ENCODE data around the gene NELL2. TPM values are rescaled to one million over a fixed set of nuclear protein-coding genes. Genes with fewer than 3 reads are reported as not detected.

The NELL2 gene
- total RNA-seq, 5 donors from 2014 or later (not counting 1 experiment from before 2014, with no cell fraction given) = 154 to 212 (median 169) TPM

DNA sequence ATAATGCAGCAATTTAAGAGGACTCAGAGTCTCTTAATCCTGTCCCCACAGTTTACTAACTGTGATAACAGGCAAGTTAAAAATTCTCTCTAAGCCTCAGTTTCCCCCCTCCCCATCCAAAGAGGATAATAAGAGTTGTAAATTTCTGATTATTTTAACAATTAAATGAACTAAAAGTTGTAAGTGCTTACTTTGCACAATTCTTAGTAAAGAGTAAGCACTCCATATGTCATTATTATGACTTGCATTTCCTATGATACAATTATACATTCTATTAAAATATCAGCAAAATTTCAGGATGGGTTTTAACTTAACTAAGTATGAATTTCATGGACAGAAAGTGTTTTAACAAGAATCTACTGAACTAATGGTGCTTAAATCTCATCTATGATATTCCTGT lies 80.1 kb downstream of the NELL2 start:
- ChIA-PET POLR2A (no interaction called here), CTCF (no interaction called here)
- peaks cover 17 to 35% (median 32%) of the 10 kb centered on the region in 3 donors for H3K4me1 Mint-ChIP-seq
- no peaks in the 10 kb centered on the region for H3K27me3 ChIP-seq (replicated peaks in 1 of 2; ENCODE audit: control insufficient read depth in 2 of 2, extremely low read depth in 1 of 2, insufficient read depth in 2 of 2, low read length in 1 of 2)
- peaks cover 12% of the 10 kb centered on the region for H3K36me3 Mint-ChIP-seq
- H3K9me3 Mint-ChIP-seq = peaks cover 0 to 3% (median 0%) of the 10 kb centered on the region in 3 donors
- no peak overlapping the region for H3K27ac Mint-ChIP-seq
- no peaks in the 10 kb centered on the region for H3K36me3 ChIP-seq (ENCODE audit: control insufficient read depth in 2 of 2, extremely low read depth in 1 of 2, insufficient read depth in 1 of 2, low read length in 1 of 2)
- no peak overlapping the region for H3K4me3 ChIP-seq (ENCODE audit: control insufficient read depth in 1 of 2, extremely low read depth in 1 of 2, low read length in 1 of 2)
- H3K4me3 Mint-ChIP-seq = no peak overlapping the region
- DNase-seq = no peak
- no peak for ATAC-seq (replicated peaks in 1 of 4)
- H3K9me3 ChIP-seq = no peaks in the 10 kb centered on the region
- H3K27ac ChIP-seq (ENCODE audit: low read length) = no peak overlapping the region
- H3K4me1 ChIP-seq (ENCODE audit: control insufficient read depth in 1 of 2, extremely low read depth in 1 of 2, insufficient read depth in 2 of 2, low read length in 2 of 2) = no peaks in the 10 kb centered on the region
- H3K27me3 Mint-ChIP-seq = no peaks in the 10 kb centered on the region

GRCh38 chr12:44788731-44789130 lies 87.4 kb downstream of the NELL2 start:
- POLR2A ChIA-PET = interaction anchor here in 1 of 2 donors (0.6 kb wide), 2 partner anchors 11 to 178 kb away, joined by 3 to 4 read pairs; no protein-coding TSS in a partner anchor
- H3K36me3 ChIP-seq (ENCODE audit: control insufficient read depth in 2 of 2, extremely low read depth in 1 of 2, insufficient read depth in 1 of 2, low read length in 1 of 2) = peaks cover 0 to 2% of the 10 kb centered on the region in 2 donors
- WGBS (ENCODE audit: insufficient coverage) = 83% methylated on average over 4 of the region's 4 CpGs
- H3K27me3 ChIP-seq (replicated peaks in 1 of 2; ENCODE audit: control insufficient read depth in 2 of 2, extremely low read depth in 1 of 2, insufficient read depth in 2 of 2, low read length in 1 of 2) = no peaks in the 10 kb centered on the region
- H3K4me1 ChIP-seq (ENCODE audit: control insufficient read depth in 1 of 2, extremely low read depth in 1 of 2, insufficient read depth in 2 of 2, low read length in 2 of 2) = peaks cover 0 to 4% of the 10 kb centered on the region in 2 experiments
- Mint-ChIP-seq H3K4me1 (peaks cover 32 to 70% (median 57%) of the 10 kb centered on the region in 3 donors), H3K9me3 (peaks cover 0 to 4% (median 3%) of the 10 kb centered on the region in 3 donors), H3K27me3 (no peaks in the 10 kb centered on the region), H3K4me3 (no peak overlapping the region), H3K36me3 (peaks cover 50% of the 10 kb centered on the region), H3K27ac (peak overlapping the region in 1 of 2 donors; percentile 28)
- DNase-seq (no peak), ATAC-seq (replicated peaks in 1 of 4) (no peak)
- CTCF ChIA-PET = interaction anchor here (0.6 to 1.1 kb wide), 2 partner anchors 12 to 181 kb away, joined by 3 read pairs; no protein-coding TSS in a partner anchor
- H3K9me3 ChIP-seq = no peaks in the 10 kb centered on the region
- no peak overlapping the region for H3K27ac ChIP-seq (ENCODE audit: low read length)
- no peak overlapping the region for H3K4me3 ChIP-seq (ENCODE audit: control insufficient read depth in 1 of 2, extremely low read depth in 1 of 2, low read length in 1 of 2)

DNA sequence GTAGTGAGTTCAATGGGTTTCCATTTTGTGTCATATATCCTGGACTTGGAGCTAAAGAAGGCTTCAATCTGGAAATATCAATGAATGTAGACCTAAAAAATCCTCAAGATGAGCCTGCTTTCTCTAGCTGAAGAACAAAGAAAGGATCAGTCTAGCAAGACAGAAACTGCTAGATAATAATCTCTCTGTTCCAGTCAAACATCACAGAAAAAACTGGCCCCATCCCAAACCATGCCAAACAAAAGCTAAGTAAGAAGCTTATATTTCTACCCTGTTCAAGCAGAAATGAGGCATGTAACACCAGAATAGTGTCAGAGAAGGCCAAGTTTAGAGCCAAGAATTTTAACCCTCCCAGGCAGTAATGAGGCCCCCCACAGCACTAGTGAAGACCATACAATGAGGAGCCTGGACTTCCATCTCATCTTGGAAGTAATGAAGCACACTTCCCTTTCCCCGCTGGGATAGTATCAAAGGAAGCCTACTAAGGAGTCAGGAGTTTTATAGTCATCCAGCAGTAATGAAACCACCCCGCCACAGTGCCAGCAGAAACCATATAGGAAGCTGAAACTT lies 95.8 kb downstream of the NELL2 start:
- no peaks in the 10 kb centered on the region for H3K9me3 ChIP-seq
- CTCF ChIA-PET = interaction anchor here (0.7 to 1.0 kb wide), 2 partner anchors 36 to 164 kb away, joined by 3 read pairs; no protein-coding TSS in a partner anchor
- ATAC-seq (replicated peaks in 1 of 4) (no peak), DNase-seq (no peak)
- H3K27ac ChIP-seq (ENCODE audit: low read length) = no peak overlapping the region
- Mint-ChIP-seq H3K36me3 (peaks cover 32% of the 10 kb centered on the region), H3K9me3 (peaks cover 3 to 20% (median 5%) of the 10 kb centered on the region in 3 donors), H3K4me1 (peaks cover 7 to 35% (median 18%) of the 10 kb centered on the region in 3 donors), H3K4me3 (no peak overlapping the region), H3K27me3 (no peaks in the 10 kb centered on the region), H3K27ac (peak overlapping the region in 1 of 2 donors; percentile 28)
- POLR2A ChIA-PET = interaction anchor here in 1 of 2 donors (0.6 to 0.8 kb wide), 2 partner anchors 113 to 170 kb away, joined by 3 to 4 read pairs; no protein-coding TSS in a partner anchor
- H3K4me1 ChIP-seq (ENCODE audit: control insufficient read depth in 1 of 2, extremely low read depth in 1 of 2, insufficient read depth in 2 of 2, low read length in 2 of 2) = no peaks in the 10 kb centered on the region
- 100% methylated on average over 2 of the region's 2 CpGs for WGBS (ENCODE audit: insufficient coverage)
- H3K4me3 ChIP-seq (ENCODE audit: control insufficient read depth in 1 of 2, extremely low read depth in 1 of 2, low read length in 1 of 2) = no peak overlapping the region
- peaks cover 0 to 11% of the 10 kb centered on the region in 2 donors for H3K36me3 ChIP-seq (ENCODE audit: control insufficient read depth in 2 of 2, extremely low read depth in 1 of 2, insufficient read depth in 1 of 2, low read length in 1 of 2)
- H3K27me3 ChIP-seq (replicated peaks in 1 of 2; ENCODE audit: control insufficient read depth in 2 of 2, extremely low read depth in 1 of 2, insufficient read depth in 2 of 2, low read length in 1 of 2) = no peaks in the 10 kb centered on the region

GRCh38 chr12:44779766-44780165 lies 96.3 kb downstream of the NELL2 start:
- WGBS (ENCODE audit: insufficient coverage) = 100% methylated on average over 3 of the region's 6 CpGs
- Mint-ChIP-seq H3K27me3 (no peaks in the 10 kb centered on the region), H3K4me3 (no peak overlapping the region), H3K4me1 (peaks cover 1 to 33% (median 16%) of the 10 kb centered on the region in 3 donors), H3K36me3 (peaks cover 28% of the 10 kb centered on the region), H3K9me3 (peaks cover 3 to 20% (median 5%) of the 10 kb centered on the region in 3 donors), H3K27ac (peak overlapping the region in 1 of 2 donors; percentile 6)
- no peak overlapping the region for H3K4me3 ChIP-seq (ENCODE audit: control insufficient read depth in 1 of 2, extremely low read depth in 1 of 2, low read length in 1 of 2)
- CTCF ChIA-PET = no interaction called here
- no peak overlapping the region for H3K27ac ChIP-seq (ENCODE audit: low read length)
- no peaks in the 10 kb centered on the region for H3K4me1 ChIP-seq (ENCODE audit: control insufficient read depth in 1 of 2, extremely low read depth in 1 of 2, insufficient read depth in 2 of 2, low read length in 2 of 2)
- no peaks in the 10 kb centered on the region for H3K9me3 ChIP-seq
- ATAC-seq (replicated peaks in 1 of 4) (no peak), DNase-seq (no peak)
- peaks cover 0 to 11% of the 10 kb centered on the region in 2 donors for H3K36me3 ChIP-seq (ENCODE audit: control insufficient read depth in 2 of 2, extremely low read depth in 1 of 2, insufficient read depth in 1 of 2, low read length in 1 of 2)
- POLR2A ChIA-PET = interaction anchor here in 1 of 2 donors (0.6 to 0.8 kb wide), 2 partner anchors 114 to 170 kb away, joined by 3 to 4 read pairs; no protein-coding TSS in a partner anchor
- no peaks in the 10 kb centered on the region for H3K27me3 ChIP-seq (replicated peaks in 1 of 2; ENCODE audit: control insufficient read depth in 2 of 2, extremely low read depth in 1 of 2, insufficient read depth in 2 of 2, low read length in 1 of 2)

- Mint-ChIP-seq H3K36me3 (peaks cover 26% of the 10 kb centered on the region), H3K4me1 (peaks cover 0 to 24% (median 6%) of the 10 kb centered on the region in 3 donors), H3K27me3 (no peaks in the 10 kb centered on the region), H3K27ac (no peak overlapping the region), H3K9me3 (peaks cover 3 to 20% (median 5%) of the 10 kb centered on the region in 3 donors), H3K4me3 (no peak overlapping the region)
- no peaks in the 10 kb centered on the region for H3K27me3 ChIP-seq (replicated peaks in 1 of 2; ENCODE audit: control insufficient read depth in 2 of 2, extremely low read depth in 1 of 2, insufficient read depth in 2 of 2, low read length in 1 of 2)
- ChIA-PET POLR2A (no interaction called here), CTCF (no interaction called here)
- no peaks in the 10 kb centered on the region for H3K4me1 ChIP-seq (ENCODE audit: control insufficient read depth in 1 of 2, extremely low read depth in 1 of 2, insufficient read depth in 2 of 2, low read length in 2 of 2)
- no peak overlapping the region for H3K27ac ChIP-seq (ENCODE audit: low read length)
- DNase-seq (no peak), ATAC-seq (replicated peaks in 1 of 4) (no peak)
- H3K36me3 ChIP-seq (ENCODE audit: control insufficient read depth in 2 of 2, extremely low read depth in 1 of 2, insufficient read depth in 1 of 2, low read length in 1 of 2) = peaks cover 0 to 11% of the 10 kb centered on the region in 2 donors
- no peak overlapping the region for H3K4me3 ChIP-seq (ENCODE audit: control insufficient read depth in 1 of 2, extremely low read depth in 1 of 2, low read length in 1 of 2)
- no peaks in the 10 kb centered on the region for H3K9me3 ChIP-seq
- WGBS (ENCODE audit: insufficient coverage) = no CpG with 5 or more reads among the region's 1 CpG
These were observed 97.3 kb downstream of the NELL2 start for GRCh38 chr12:44778863-44779262.

DNA sequence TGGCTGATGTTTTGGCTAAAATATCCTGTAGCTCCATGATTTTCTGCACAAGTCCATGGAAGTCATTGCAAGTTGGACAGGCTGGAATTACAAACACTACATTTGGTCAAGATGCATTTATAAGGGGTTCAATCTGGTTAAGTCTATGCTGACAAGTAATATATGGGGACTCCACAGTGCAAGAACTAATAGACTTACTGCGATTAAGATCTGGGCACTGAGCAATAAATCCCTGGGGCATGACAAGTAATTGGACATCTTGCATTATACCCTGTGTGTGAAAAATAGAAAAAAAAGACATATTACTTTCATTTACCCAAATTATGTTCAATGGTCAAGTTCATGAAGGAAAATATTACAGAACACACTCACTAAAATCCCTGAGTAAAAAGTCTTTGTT lies 99.1 kb downstream of the NELL2 start:
- Histone ChIP-seq H3K4me1 (ENCODE audit: control insufficient read depth in 1 of 2, extremely low read depth in 1 of 2, insufficient read depth in 2 of 2, low read length in 2 of 2) (no peaks in the 10 kb centered on the region), H3K27ac (ENCODE audit: low read length) (no peak overlapping the region), H3K4me3 (ENCODE audit: control insufficient read depth in 1 of 2, extremely low read depth in 1 of 2, low read length in 1 of 2) (no peak overlapping the region), H3K27me3 (replicated peaks in 1 of 2; ENCODE audit: control insufficient read depth in 2 of 2, extremely low read depth in 1 of 2, insufficient read depth in 2 of 2, low read length in 1 of 2) (no peaks in the 10 kb centered on the region), H3K9me3 (no peaks in the 10 kb centered on the region), H3K36me3 (ENCODE audit: control insufficient read depth in 2 of 2, extremely low read depth in 1 of 2, insufficient read depth in 1 of 2, low read length in 1 of 2) (peaks cover 0 to 11% of the 10 kb centered on the region in 2 donors)
- no peak overlapping the region for H3K4me3 Mint-ChIP-seq
- ATAC-seq (replicated peaks in 1 of 4) (no peak), DNase-seq (no peak)
- peaks cover 3 to 15% (median 5%) of the 10 kb centered on the region in 3 donors for H3K9me3 Mint-ChIP-seq
- no CpG with 5 or more reads among the region's 1 CpG for WGBS (ENCODE audit: insufficient coverage)
- peak overlapping the region in 1 of 2 donors; percentile 5 for H3K27ac Mint-ChIP-seq
- POLR2A ChIA-PET = no interaction called here
- peaks cover 0 to 16% (median 6%) of the 10 kb centered on the region in 3 donors for H3K4me1 Mint-ChIP-seq
- peaks cover 33% of the 10 kb centered on the region for H3K36me3 Mint-ChIP-seq
- CTCF ChIA-PET = interaction anchor here (0.8 to 3.8 kb wide), 6 partner anchors 12 to 154 kb away, joined by 3 to 27 read pairs (median 5); partner anchors contain the start of gene NELL2 (in 1 of the 2)
- no peaks in the 10 kb centered on the region for H3K27me3 Mint-ChIP-seq
